Fibroblast of lung (primary cell): ENCODE results near the gene ZBTB17. TPM values are rescaled to one million over a fixed set of nuclear protein-coding genes. Genes with fewer than 3 reads are reported as not detected.

Experiments
- DNase-seq, 2 donors: peaks; one replicate each; pipeline versions ENCODE4 v3.0.0 to v3.0.0-alpha.2; 2010; ENCODE audit warnings: low read depth in 2 of 2
- H2AFZ ChIP-seq: 2 replicates; pipeline ENCODE4 v1.5.1; 2012; ENCODE audit warnings: low read length, control low read depth, inconsistent platforms
- H3K27ac ChIP-seq: 2 replicates; pipeline ENCODE4 v1.5.1; 2011; ENCODE audit warnings: low read length, control low read depth; ENCODE audit not compliant: insufficient read depth
- H3K27me3 ChIP-seq: 2 replicates; pipeline ENCODE4 v1.5.1; 2011; ENCODE audit warnings: mild to moderate bottlenecking, low read length; ENCODE audit not compliant: control insufficient read depth, insufficient read depth
- H3K36me3 ChIP-seq: 2 replicates; pipeline ENCODE4 v1.5.1; 2011; ENCODE audit warnings: low read length; ENCODE audit not compliant: control insufficient read depth, insufficient read depth
- H3K4me1 ChIP-seq: 2 replicates; pipeline ENCODE4 v1.5.1; 2011; ENCODE audit warnings: low read length; ENCODE audit not compliant: control insufficient read depth, insufficient read depth; ENCODE audit errors: extremely low read depth
- H3K4me2 ChIP-seq: 2 replicates; pipeline ENCODE4 v1.5.1; 2011; ENCODE audit warnings: low read length, control low read depth; ENCODE audit not compliant: insufficient read depth; ENCODE audit errors: extremely low read depth
- H3K4me3 ChIP-seq, 4 experiments: fragments of 200-600 bp in 1 of 4; sonication (generic) in 1 of 4; replicated peaks in 1 of 4; 2 replicates each; pipeline ENCODE4 v1.5.1; 2011 to 2016; ENCODE audit warnings: low read length in 4 of 4, low read depth in 3 of 4, mild to moderate bottlenecking in 3 of 4, control low read depth in 2 of 4, inconsistent platforms in 1 of 4, mixed read lengths in 1 of 4; ENCODE audit not compliant: insufficient read depth in 1 of 4; ENCODE audit errors: control extremely low read depth in 1 of 4
- H3K79me2 ChIP-seq: 2 replicates; pipeline ENCODE4 v1.5.1; 2012; ENCODE audit warnings: mild to moderate bottlenecking, low read length, inconsistent platforms; ENCODE audit not compliant: control insufficient read depth, insufficient read depth
- H3K9ac ChIP-seq: 2 replicates; pipeline ENCODE4 v1.5.1; 2011; ENCODE audit warnings: mild to moderate bottlenecking, low read length, control low read depth; ENCODE audit not compliant: insufficient read depth
- H3K9me3 ChIP-seq: 2 replicates; pipeline ENCODE4 v1.5.1; 2012; ENCODE audit warnings: low read depth, low read length; ENCODE audit not compliant: control insufficient read depth, insufficient read depth
- H4K20me1 ChIP-seq: 2 replicates; pipeline ENCODE4 v1.5.1; 2011; ENCODE audit warnings: low read length; ENCODE audit not compliant: control insufficient read depth, insufficient read depth; ENCODE audit errors: extremely low read depth
- CTCF ChIP-seq, 2 donors: IDR thresholded peaks in 1 of 2; conservative IDR thresholded peaks in 1 of 2; 1 replicate in 1 of 2; 2 replicates in 1 of 2; pipeline ENCODE4 v1.5.1; 2011 to 2012; ENCODE audit warnings: low read length in 2 of 2, control low read depth in 1 of 2, inconsistent platforms in 1 of 2, low read depth in 1 of 2, mild to moderate bottlenecking in 1 of 2
- EZH2 ChIP-seq: IDR thresholded peaks from 2 replicates; pipeline ENCODE4 v1.5.1; 2012; ENCODE audit warnings: low read length, control low read depth, mild to moderate bottlenecking; ENCODE audit errors: missing control alignments
- polyA plus RNA-seq, 2 donors: library from polyadenylated mRNA; depleted of rRNA in 1 of 2; stranded (reverse) in 1 of 2; unstranded in 1 of 2; fragments of >200 nt; gene quantifications; 2 replicates each; pipeline ENCODE4 v1.2.1, GENCODE V29; 2011 to 2012; ENCODE audit warnings: missing spikeins in 1 of 2
- total RNA-seq: library from RNA; depleted of rRNA; stranded (reverse); fragments of >200 nt; gene quantifications from 2 replicates; pipeline ENCODE4 v1.2.1, GENCODE V29; 2014

The ZBTB17 gene
- total and polyA plus RNA-seq, 2 donors (not counting 1 experiment from before 2014, with no cell fraction given): 12.6 to 54.3 TPM

DNA sequence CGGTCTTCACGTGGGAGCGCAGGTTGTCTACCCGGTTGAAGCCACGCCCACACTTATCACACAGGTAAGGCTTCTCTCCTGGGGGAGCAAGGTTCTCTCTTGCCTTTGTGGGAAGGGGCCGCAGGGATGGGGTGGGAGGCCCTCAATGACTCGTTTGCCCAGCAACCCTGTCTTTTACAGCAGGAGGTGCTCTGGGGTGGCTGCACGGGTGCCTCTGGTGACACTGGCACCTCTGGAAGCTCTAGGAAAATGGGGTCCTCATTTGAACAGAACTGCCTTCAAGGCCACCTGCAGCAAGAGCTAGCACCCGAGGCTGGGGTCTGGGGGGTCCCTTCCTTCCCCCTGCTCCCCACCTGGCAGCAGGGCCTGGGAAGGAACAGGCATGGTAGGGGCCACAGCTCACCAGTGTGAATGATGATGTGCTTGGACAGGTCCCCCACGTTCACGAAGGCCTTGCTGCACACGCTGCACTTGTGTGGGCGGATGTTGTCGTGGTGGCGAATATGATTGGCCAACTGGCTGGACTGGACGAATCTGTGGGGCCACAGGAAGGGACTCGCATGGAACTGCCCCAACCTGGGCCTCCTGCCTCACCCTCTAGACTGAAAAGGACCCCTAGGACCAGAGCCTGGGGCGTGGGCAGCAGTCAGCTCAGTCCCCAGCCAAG, 33.1 kb downstream of the ZBTB17 start:
- Histone ChIP-seq H3K79me2 (peaks cover 11% of the 10 kb centered on the region), H3K9ac (no peak overlapping the region), H3K9me3 (no peaks in the 10 kb centered on the region), H3K36me3 (peaks cover 49% of the 10 kb centered on the region), H4K20me1 (no peaks in the 10 kb centered on the region), H3K4me1 (peaks cover 7% of the 10 kb centered on the region), H3K27ac (no peak overlapping the region), H3K4me3 (no peak overlapping the region), H2AFZ (no peak overlapping the region), H3K27me3 (no peaks in the 10 kb centered on the region), H3K4me2 (no peak overlapping the region)
- DNase-seq: no peak
- TF ChIP-seq CTCF (conservative IDR thresholded peaks at IDR 0.05 in 1 of 2, IDR thresholded peaks at IDR 0.05 in 1 of 2; ENCODE audit: low read depth in 1 of 2, low read length in 2 of 2): no peak
- TF ChIP-seq EZH2: no peak

DNA sequence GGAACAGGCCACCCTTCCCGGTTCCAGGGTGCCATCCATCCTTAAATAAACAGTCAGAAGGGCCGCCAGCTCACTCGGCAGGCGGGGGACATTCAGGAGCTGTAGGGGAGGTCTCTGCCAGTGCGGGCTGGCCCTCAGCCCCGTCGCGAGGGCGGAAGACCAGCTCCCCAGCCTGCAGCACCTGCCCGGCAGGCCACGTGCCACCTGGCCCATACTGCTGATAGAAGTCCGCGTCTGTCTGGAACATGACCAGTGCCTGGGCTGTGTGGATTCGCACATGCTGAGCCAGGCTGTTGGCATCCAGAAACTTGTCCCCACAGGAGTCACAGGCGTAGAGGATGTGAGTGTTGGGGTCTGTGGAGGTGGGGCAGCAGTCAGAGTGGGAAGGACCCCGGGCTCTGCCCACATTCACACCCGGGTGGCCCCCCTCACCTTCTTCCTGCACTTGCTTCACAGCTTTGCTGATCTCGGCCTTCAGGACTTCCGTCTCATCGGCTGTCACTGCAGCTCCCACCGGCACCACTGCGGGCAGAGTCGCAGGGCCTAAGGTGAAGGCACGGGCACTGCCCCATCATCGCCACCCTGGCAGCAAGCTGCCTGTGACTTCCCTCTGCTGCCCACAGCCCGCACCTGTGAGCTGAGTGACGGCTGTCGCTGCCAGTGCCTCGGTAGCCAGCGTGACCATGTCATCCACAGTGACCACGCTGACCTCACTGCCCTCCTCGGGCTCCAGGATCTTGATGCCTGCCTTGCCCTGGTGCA, 33.8 kb downstream of the ZBTB17 start:
- Histone ChIP-seq H3K79me2 (peaks cover 4% of the 10 kb centered on the region), H3K4me1 (peaks cover 7% of the 10 kb centered on the region), H2AFZ (no peak overlapping the region), H3K9ac (no peak overlapping the region), H3K4me2 (no peak overlapping the region), H4K20me1 (no peaks in the 10 kb centered on the region), H3K4me3 (no peak overlapping the region), H3K9me3 (no peaks in the 10 kb centered on the region), H3K36me3 (peaks cover 48% of the 10 kb centered on the region), H3K27me3 (no peaks in the 10 kb centered on the region), H3K27ac (no peak overlapping the region)
- TF ChIP-seq CTCF (conservative IDR thresholded peaks at IDR 0.05 in 1 of 2, IDR thresholded peaks at IDR 0.05 in 1 of 2; ENCODE audit: low read depth in 1 of 2, low read length in 2 of 2): no peak
- TF ChIP-seq EZH2: no peak
- DNase-seq: no peak

GRCh38 chr1:15941044-15941840, 34.7 kb downstream of the ZBTB17 start:
- no peak overlapping the region for H3K4me3 ChIP-seq
- H3K36me3 ChIP-seq: peaks cover 44% of the 10 kb centered on the region
- no peak overlapping the region for H2AFZ ChIP-seq
- TF ChIP-seq EZH2 (no peak), CTCF (conservative IDR thresholded peaks at IDR 0.05 in 1 of 2, IDR thresholded peaks at IDR 0.05 in 1 of 2; ENCODE audit: low read depth in 1 of 2, low read length in 2 of 2) (no peak)
- no peak overlapping the region for H3K4me2 ChIP-seq
- DNase-seq: no peak
- H3K4me1 ChIP-seq: peaks cover 7% of the 10 kb centered on the region
- no peaks in the 10 kb centered on the region for H3K27me3 ChIP-seq
- H4K20me1 ChIP-seq: no peaks in the 10 kb centered on the region
- H3K27ac ChIP-seq: no peak overlapping the region
- no peak overlapping the region for H3K9ac ChIP-seq
- no peaks in the 10 kb centered on the region for H3K9me3 ChIP-seq
- H3K79me2 ChIP-seq: peaks cover 1% of the 10 kb centered on the region
